Skeletal muscle tissue (tissue), 4 donors: Measurements from ENCODE around the gene CALHM3. TPM values are rescaled to one million over a fixed set of nuclear protein-coding genes. Genes with fewer than 3 reads are reported as not detected.

Experiments used
- H3K27ac ChIP-seq: one replicate; pipeline ENCODE4 v1.7.0; 2013; ENCODE audit warnings: mild to moderate bottlenecking, low read depth, low read length, inconsistent platforms
- H3K27me3 ChIP-seq, 3 donors: one replicate each; pipeline ENCODE4 v1.7.0; 2013; ENCODE audit warnings: low read length in 3 of 3; ENCODE audit not compliant: control insufficient read depth in 3 of 3, insufficient read depth in 3 of 3
- H3K36me3 ChIP-seq, 3 donors: one replicate each; pipeline ENCODE4 v1.7.0; 2013; ENCODE audit warnings: low read length in 3 of 3; ENCODE audit not compliant: control insufficient read depth in 3 of 3, insufficient read depth in 3 of 3
- H3K4me1 ChIP-seq, 3 donors: one replicate each; pipeline ENCODE4 v1.7.0; 2013; ENCODE audit warnings: low read length in 3 of 3, mild to moderate bottlenecking in 3 of 3; ENCODE audit not compliant: control insufficient read depth in 3 of 3, insufficient read depth in 3 of 3
- H3K4me3 ChIP-seq, 3 donors: one replicate each; pipeline ENCODE4 v1.7.0; 2013; ENCODE audit warnings: low read length in 3 of 3
- H3K9ac ChIP-seq, 3 donors: one replicate each; pipeline ENCODE4 v1.7.0; 2013; ENCODE audit warnings: low read length in 3 of 3, mild to moderate bottlenecking in 3 of 3, moderate library complexity in 2 of 3, low read depth in 1 of 3
- H3K9me3 ChIP-seq, 3 donors: one replicate each; pipeline ENCODE4 v1.7.0; 2013; ENCODE audit warnings: low read length in 3 of 3; ENCODE audit not compliant: control insufficient read depth in 3 of 3
- total RNA-seq: library from RNA; depleted of rRNA; stranded (reverse); fragments of >200 nt; gene quantifications from one replicate; pipeline ENCODE4 v1.2.3, GENCODE V29; 2014
- donor health status: Osteomylitis.

CALHM3 gene
- total RNA-seq, 1 donor from 2014 or later, result not detected

- Histone ChIP-seq H3K9ac (no peak overlapping the region), H3K27ac (no peak overlapping the region), H3K4me3 (no peak overlapping the region), H3K36me3 (no peaks in the 10 kb centered on the region), H3K9me3 (no peaks in the 10 kb centered on the region), H3K4me1 (no peaks in the 10 kb centered on the region), H3K27me3 (peaks cover 0 to 3% (median 0%) of the 10 kb centered on the region in 3 donors)
These were observed 24.0 kb upstream of the CALHM3 start for GRCh38 chr10:103502849-103503660.

- H3K27me3 ChIP-seq, result peaks cover 3 to 8% (median 5%) of the 10 kb centered on the region in 3 donors
- H3K9ac ChIP-seq, result no peak overlapping the region
- no peaks in the 10 kb centered on the region for H3K9me3 ChIP-seq
- no peak overlapping the region for H3K27ac ChIP-seq
- no peaks in the 10 kb centered on the region for H3K4me1 ChIP-seq
- no peaks in the 10 kb centered on the region for H3K36me3 ChIP-seq
- H3K4me3 ChIP-seq, result no peak overlapping the region
These were observed 22.1 kb upstream of the CALHM3 start for GRCh38 chr10:103501186-103501585.

GRCh38 chr10:103500481-103500880 lies 21.4 kb upstream of the CALHM3 start:
- H3K27ac ChIP-seq, result no peak overlapping the region
- H3K27me3 ChIP-seq, result peaks cover 4 to 13% (median 5%) of the 10 kb centered on the region in 3 donors
- no peak overlapping the region for H3K9ac ChIP-seq

GRCh38 chr10:103499881-103500280 lies 20.8 kb upstream of the CALHM3 start:
- no peak overlapping the region for H3K27ac ChIP-seq
- no peak overlapping the region for H3K9ac ChIP-seq
- H3K4me3 ChIP-seq, result no peak overlapping the region
- no peaks in the 10 kb centered on the region for H3K9me3 ChIP-seq
- peaks cover 5 to 19% (median 10%) of the 10 kb centered on the region in 3 donors for H3K27me3 ChIP-seq
- no peaks in the 10 kb centered on the region for H3K4me1 ChIP-seq
- H3K36me3 ChIP-seq, result no peaks in the 10 kb centered on the region

More at GRCh38 chr10:103500481-103500880, 21.4 kb upstream of the CALHM3 start:
- H3K36me3 ChIP-seq, result no peaks in the 10 kb centered on the region
- H3K4me3 ChIP-seq, result no peak overlapping the region
- H3K9me3 ChIP-seq, result no peaks in the 10 kb centered on the region
- no peaks in the 10 kb centered on the region for H3K4me1 ChIP-seq

- no peaks in the 10 kb centered on the region for H3K36me3 ChIP-seq
- H3K9ac ChIP-seq, result no peak overlapping the region
- no peak overlapping the region for H3K27ac ChIP-seq
- H3K27me3 ChIP-seq, result peaks cover 11 to 25% (median 17%) of the 10 kb centered on the region in 3 donors
- no peak overlapping the region for H3K4me3 ChIP-seq
- peaks cover 2 to 6% (median 5%) of the 10 kb centered on the region in 3 donors for H3K4me1 ChIP-seq
- H3K9me3 ChIP-seq, result no peaks in the 10 kb centered on the region
These were observed 20.0 kb upstream of the CALHM3 start for GRCh38 chr10:103498936-103499638.

- no peaks in the 10 kb centered on the region for H3K9me3 ChIP-seq
- peaks cover 16 to 32% (median 24%) of the 10 kb centered on the region in 3 donors for H3K27me3 ChIP-seq
- no peak overlapping the region for H3K27ac ChIP-seq
- no peaks in the 10 kb centered on the region for H3K36me3 ChIP-seq
- peaks cover 6 to 11% (median 9%) of the 10 kb centered on the region in 3 donors for H3K4me1 ChIP-seq
- H3K4me3 ChIP-seq, result no peak overlapping the region
- no peak overlapping the region for H3K9ac ChIP-seq
These were observed 18.3 kb upstream of the CALHM3 start for GRCh38 chr10:103497161-103497915.

GRCh38 chr10:103495321-103495720 lies 16.3 kb upstream of the CALHM3 start:
- peaks cover 13 to 15% (median 14%) of the 10 kb centered on the region in 3 donors for H3K4me1 ChIP-seq
- H3K9me3 ChIP-seq, result no peaks in the 10 kb centered on the region
- no peak overlapping the region for H3K9ac ChIP-seq
- H3K4me3 ChIP-seq, result no peak overlapping the region
- H3K27me3 ChIP-seq, result peaks cover 16 to 35% (median 22%) of the 10 kb centered on the region in 3 donors
- no peak overlapping the region for H3K27ac ChIP-seq
- no peaks in the 10 kb centered on the region for H3K36me3 ChIP-seq

- Histone ChIP-seq H3K27ac (no peak overlapping the region), H3K4me3 (peak overlapping the region in 2 of 3 donors; percentile 32 to 54), H3K9ac (peak overlapping the region in 1 of 3 donors; percentile 40), H3K4me1 (peaks cover 13 to 15% (median 14%) of the 10 kb centered on the region in 3 donors), H3K36me3 (no peaks in the 10 kb centered on the region), H3K27me3 (peaks cover 16 to 35% (median 22%) of the 10 kb centered on the region in 3 donors), H3K9me3 (no peaks in the 10 kb centered on the region)
These were observed 15.2 kb upstream of the CALHM3 start for GRCh38 chr10:103493916-103494877.
